DMS 273 (cell line): Measurements from ENCODE around the gene PLAAT5.

Experiments
- DNase-seq: peaks from one replicate; lab custom pipeline; 2025; ENCODE audit not compliant: unreplicated experiment; lab: John Stamatoyannopoulos, UW

The PLAAT5 gene

GRCh38 chr11:63516109-63516508, 25.1 kb upstream of the PLAAT5 start:
- no peak for DNase-seq

- no peak for DNase-seq
These were observed 21.8 kb upstream of the PLAAT5 start for GRCh38 chr11:63512816-63513215.

- no peak for DNase-seq
These were observed 20.2 kb upstream of the PLAAT5 start for GRCh38 chr11:63511048-63511748.

- DNase-seq, result peak; percentile 35
These were observed 19.5 kb upstream of the PLAAT5 start for GRCh38 chr11:63510360-63511047.

- DNase-seq, result no peak
These were observed 17.8 kb upstream of the PLAAT5 start for GRCh38 chr11:63508745-63509144.

- DNase-seq, result peak; percentile 58
These were observed 17.0 kb upstream of the PLAAT5 start for GRCh38 chr11:63508009-63508408.

GRCh38 chr11:63507511-63507910, 16.5 kb upstream of the PLAAT5 start:
- no peak for DNase-seq

GRCh38 chr11:63506876-63507275, 15.9 kb upstream of the PLAAT5 start:
- DNase-seq, result no peak

- DNase-seq, result no peak
These were observed 15.0 kb upstream of the PLAAT5 start, which contains the start of gene LGALS12 for GRCh38 chr11:63505857-63506528. Gene LGALS12, plus strand, starts transcription at chr11:63506084. Its CDS starts 375 bp downstream, at chr11:63506459.

GRCh38 chr11:63504933-63505586, 14.1 kb upstream of the PLAAT5 start:
- DNase-seq, result no peak

- DNase-seq, result no peak
These were observed 13.1 kb upstream of the PLAAT5 start for GRCh38 chr11:63504054-63504453.

GRCh38 chr11:63503492-63503891, 12.5 kb upstream of the PLAAT5 start:
- no peak for DNase-seq

- no peak for DNase-seq
These were observed 11.4 kb upstream of the PLAAT5 start for GRCh38 chr11:63502252-63502820.

- no peak for DNase-seq
These were observed 10.3 kb upstream of the PLAAT5 start for GRCh38 chr11:63501236-63501635.

GRCh38 chr11:63499874-63500273, 8.9 kb upstream of the PLAAT5 start:
- no peak for DNase-seq

- no peak for DNase-seq
These were observed 4.0 kb upstream of the PLAAT5 start for GRCh38 chr11:63494975-63495374.

GRCh38 chr11:63493127-63493526, 2.2 kb upstream of the PLAAT5 start:
- no peak for DNase-seq

- DNase-seq, result no peak
These were observed 1.5 kb upstream of the PLAAT5 start for GRCh38 chr11:63492441-63492840.

- DNase-seq, result no peak
These were observed 837 bp upstream of the PLAAT5 start for GRCh38 chr11:63491636-63492372.

- no peak for DNase-seq
These were observed 247 bp upstream of the PLAAT5 start for GRCh38 chr11:63491240-63491587.

GRCh38 chr11:63489879-63490278, 1.1 kb downstream of the PLAAT5 start:
- DNase-seq, result peak; percentile 62
